Right cardiac atrium (tissue), 5 donors: ENCODE measurements around the gene NR2C2. TPM values are rescaled to one million over a fixed set of nuclear protein-coding genes. Genes with fewer than 3 reads are reported as not detected.

Experiments
- ATAC-seq, 2 donors: fragments of 200-7000 bp; cut with Tn5 transposase; one replicate each; pipeline versions ENCODE4 v1.8.0 to v1.9.1; 2020; ENCODE audit warnings: moderate library complexity in 2 of 2, mild to moderate bottlenecking in 1 of 2
- DNase-seq, 3 donors: peaks; one replicate each; pipeline ENCODE4 v3.0.0-alpha.2; 2020
- H3K27ac ChIP-seq: one replicate; pipeline ENCODE4 v1.5.1; 2013; ENCODE audit warnings: mild to moderate bottlenecking, low read length, control low read depth, moderate library complexity
- H3K27me3 ChIP-seq: one replicate; pipeline ENCODE4 v1.6.1; 2013; ENCODE audit not compliant: control insufficient read depth, insufficient read depth
- H3K4me1 ChIP-seq: one replicate; pipeline ENCODE4 v1.6.1; 2013; ENCODE audit warnings: low read length; ENCODE audit not compliant: control insufficient read depth, insufficient read depth
- H3K4me3 ChIP-seq: one replicate; pipeline ENCODE4 v1.5.1; 2013; ENCODE audit warnings: low read length, control low read depth
- H3K9me3 ChIP-seq: one replicate; pipeline ENCODE4 v1.6.1; 2013; ENCODE audit warnings: low read length; ENCODE audit not compliant: control insufficient read depth
- WGBS: extraction: QIAGEN DNeasy Blood & Tissue Kit; methylation state at CpG from one replicate; pipeline ENCODE4 v1.1.7; 2013; 5-methylcytosine and 5-hydroxymethylcytosine counted together
- intact Hi-C, 4 donors: fragments of 100-400 bp; cut with DNase I; formaldehyde crosslinking; loops; one replicate each; pipeline versions ENCODE4 v1.11.0 to v1.14.0; 2022 to 2023
- polyA plus RNA-seq: library from polyadenylated mRNA; stranded (reverse); fragments of 200-250 nt; gene quantifications from one replicate; pipeline ENCODE4 v1.2.3, GENCODE V29; 2013
- total RNA-seq, 4 donors: library from RNA; stranded (reverse); fragmentation: NEBNext Ultra II Directional; extraction: Animal tissue kit (Norgen Biotek cat#: 25700); gene quantifications; one replicate each; pipeline ENCODE4 v1.2.1, GENCODE V29; 2021
- donor health status: healthy with polysubstance abuse.
- donor health status: DM: no; HTN: yes; CAD: no.
- donor health status: DM: no; HTN: no; CAD: no.
- donor health status: DM: no; HTN: yes; CAD: no; lungs with severe emphysema.
- donor health status: DM: yes; HTN: yes; CAD: no.

The NR2C2 gene
- total and polyA plus RNA-seq, 5 donors: 8.3 to 36.0 (median 32.0) TPM

DNA sequence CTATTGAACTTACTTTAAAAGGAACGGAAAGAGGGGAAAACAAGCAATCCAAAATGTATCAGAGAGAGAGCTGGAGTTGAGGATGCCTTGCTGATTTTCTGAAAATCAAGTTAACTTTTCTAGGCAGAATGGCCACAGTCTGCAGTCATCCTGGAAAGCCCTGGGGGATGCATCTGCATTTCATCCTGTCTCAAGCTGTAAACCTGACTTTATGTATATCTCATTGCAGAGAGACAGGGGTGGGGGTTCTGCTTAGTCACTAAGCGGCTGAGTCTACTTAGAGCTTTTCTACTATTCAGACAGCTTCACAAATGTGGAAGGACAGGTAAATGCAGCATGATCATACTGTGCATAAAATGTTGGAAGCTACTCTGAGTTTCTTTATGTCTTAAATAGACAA is 76.3 kb downstream of the NR2C2 start:
- WGBS: 95% methylated on average over 2 of the region's 2 CpGs
- Histone ChIP-seq H3K27me3 (no peaks in the 10 kb centered on the region), H3K9me3 (no peaks in the 10 kb centered on the region), H3K27ac (no peak overlapping the region), H3K4me1 (no peaks in the 10 kb centered on the region), H3K4me3 (no peak overlapping the region)
- DNase-seq (no peak), ATAC-seq (no peak)
- intact Hi-C loops: no loop called here

DNA sequence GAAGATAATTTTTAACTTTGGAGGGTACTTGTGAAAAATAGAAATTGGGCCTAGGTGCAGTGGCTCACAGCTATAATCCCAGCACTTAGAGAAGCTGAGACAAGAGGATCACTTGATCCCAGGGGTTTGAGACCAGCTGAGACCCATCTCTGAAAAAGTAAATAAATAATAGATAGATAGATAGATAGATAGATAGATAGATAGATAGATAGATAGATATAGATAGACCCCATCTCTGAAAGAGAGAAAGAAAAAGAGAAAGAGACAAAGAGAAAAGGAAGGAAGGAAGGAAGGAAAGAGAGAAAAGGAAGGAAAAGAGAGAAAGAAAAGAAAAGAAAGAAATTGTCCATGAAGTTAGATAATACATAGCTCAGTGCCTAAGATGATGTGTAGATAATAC is 82.2 kb downstream of the NR2C2 start:
- no peaks in the 10 kb centered on the region for H3K9me3 ChIP-seq
- no peaks in the 10 kb centered on the region for H3K4me1 ChIP-seq
- intact Hi-C loops: no loop called here
- no peak overlapping the region for H3K27ac ChIP-seq
- H3K4me3 ChIP-seq: no peak overlapping the region
- DNase-seq (no peak), ATAC-seq (no peak)
- no peaks in the 10 kb centered on the region for H3K27me3 ChIP-seq

DNA sequence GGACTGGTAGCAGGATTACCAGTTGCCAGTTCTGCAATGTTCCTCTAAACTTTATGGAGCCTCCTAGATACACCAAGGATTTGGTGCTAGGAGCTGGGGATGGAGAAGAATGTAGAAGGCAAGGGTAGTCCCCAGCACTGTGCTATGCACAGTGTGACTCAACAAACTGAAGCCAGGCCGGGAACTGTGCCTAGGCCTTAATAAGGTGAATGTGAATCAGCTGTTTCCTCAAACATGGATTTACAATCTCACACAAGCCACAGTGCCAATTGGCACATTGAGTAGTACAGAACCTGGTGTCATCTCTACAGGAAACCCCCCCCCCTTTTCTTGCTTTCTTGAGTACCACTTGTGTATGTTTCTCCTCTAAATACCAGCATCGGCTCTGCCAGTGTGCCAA is 85.3 kb downstream of the NR2C2 start:
- no peaks in the 10 kb centered on the region for H3K27me3 ChIP-seq
- no peak for ATAC-seq
- intact Hi-C loops: no loop called here
- no peak for DNase-seq
- no peak overlapping the region for H3K4me3 ChIP-seq
- 86% methylated on average over 2 of the region's 2 CpGs for WGBS
- H3K9me3 ChIP-seq: no peaks in the 10 kb centered on the region
- no peak overlapping the region for H3K27ac ChIP-seq
- no peaks in the 10 kb centered on the region for H3K4me1 ChIP-seq

DNA sequence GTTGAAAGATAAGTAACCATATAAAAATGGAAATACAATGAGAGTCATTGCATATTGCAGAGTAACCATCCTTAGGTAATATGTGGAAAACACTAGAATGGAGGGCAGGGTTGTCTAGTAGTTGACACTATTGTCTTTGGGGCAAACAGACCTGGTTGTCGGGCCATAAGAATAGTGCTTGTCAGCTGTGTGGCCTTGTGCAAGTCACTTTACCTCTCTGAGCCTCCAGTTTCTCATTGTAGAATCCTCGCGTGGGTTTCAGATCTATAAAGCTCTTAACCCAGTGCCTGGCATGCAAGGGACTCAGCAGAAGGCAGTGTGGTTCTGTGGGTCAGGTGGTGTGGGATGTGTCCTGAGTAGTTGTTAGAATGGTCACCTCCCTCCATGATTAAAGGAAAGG is 85.7 kb downstream of the NR2C2 start:
- DNase-seq: no peak
- H3K27me3 ChIP-seq: no peaks in the 10 kb centered on the region
- no peak overlapping the region for H3K27ac ChIP-seq
- H3K9me3 ChIP-seq: no peaks in the 10 kb centered on the region
- ATAC-seq: no peak
- H3K4me1 ChIP-seq: no peaks in the 10 kb centered on the region
- H3K4me3 ChIP-seq: no peak overlapping the region
- intact Hi-C loops: no loop called here
- WGBS: 93% methylated on average over 3 of the region's 3 CpGs

DNA sequence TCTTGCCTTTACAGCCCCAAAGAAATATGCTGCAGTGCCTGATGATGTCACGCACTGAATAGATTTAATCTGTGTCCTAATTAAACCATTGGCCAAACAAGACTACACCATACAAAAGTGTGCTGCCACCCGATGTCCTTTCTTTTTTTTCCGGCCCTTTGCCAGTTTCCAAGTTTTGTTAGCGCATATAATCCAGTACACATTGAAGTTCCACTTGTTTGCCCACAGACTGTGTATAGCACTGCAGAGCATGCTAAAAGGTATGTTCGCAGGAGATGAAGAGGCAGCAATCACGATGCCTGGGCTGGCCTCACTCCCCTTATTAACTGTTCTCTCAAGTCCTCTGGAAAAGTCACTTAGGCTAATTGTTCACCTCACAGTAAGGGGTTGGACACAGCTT is 90.9 kb downstream of the NR2C2 start:
- 92% methylated on average over 6 of the region's 6 CpGs for WGBS
- intact Hi-C loops: no loop called here

DNA sequence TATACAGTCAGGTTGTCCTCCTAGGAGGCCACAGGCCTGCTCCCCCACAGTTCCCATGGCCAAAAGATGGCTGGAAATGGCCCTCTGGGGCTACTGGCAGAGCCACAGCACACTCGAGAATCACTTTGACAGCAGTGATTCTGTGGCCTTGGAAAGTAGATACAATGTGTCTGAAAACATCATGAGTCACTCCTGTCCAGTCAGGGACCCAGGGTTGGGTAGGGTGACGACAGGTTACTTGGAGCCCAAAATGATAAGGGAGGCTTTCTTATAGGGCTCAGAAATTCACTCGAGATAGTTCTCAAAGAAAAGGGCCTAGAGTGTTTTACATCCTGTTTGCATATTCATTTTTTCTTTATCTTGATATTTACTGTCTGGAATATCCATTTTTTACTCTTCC is 93.5 kb downstream of the NR2C2 start:
- ATAC-seq (peak; percentile 43 to 57), DNase-seq (no peak)
- H3K27me3 ChIP-seq: no peaks in the 10 kb centered on the region
- WGBS: 45% methylated on average over 3 of the region's 3 CpGs
- H3K9me3 ChIP-seq: no peaks in the 10 kb centered on the region
- H3K27ac ChIP-seq: no peak overlapping the region
- intact Hi-C loops: loop anchor here in 1 of 4 donors (10.0 kb wide), 1 partner anchor 96 kb away; the partner anchor contains the start of gene NR2C2
- peaks cover 4% of the 10 kb centered on the region for H3K4me1 ChIP-seq
- no peak overlapping the region for H3K4me3 ChIP-seq

More for the DNA sequence above, 90.9 kb downstream of the NR2C2 start:
- no peaks in the 10 kb centered on the region for H3K9me3 ChIP-seq
- peaks cover 4% of the 10 kb centered on the region for H3K4me1 ChIP-seq
- H3K27me3 ChIP-seq: no peaks in the 10 kb centered on the region
- H3K4me3 ChIP-seq: no peak overlapping the region
- ATAC-seq (no peak), DNase-seq (no peak)
- H3K27ac ChIP-seq: no peak overlapping the region

DNA sequence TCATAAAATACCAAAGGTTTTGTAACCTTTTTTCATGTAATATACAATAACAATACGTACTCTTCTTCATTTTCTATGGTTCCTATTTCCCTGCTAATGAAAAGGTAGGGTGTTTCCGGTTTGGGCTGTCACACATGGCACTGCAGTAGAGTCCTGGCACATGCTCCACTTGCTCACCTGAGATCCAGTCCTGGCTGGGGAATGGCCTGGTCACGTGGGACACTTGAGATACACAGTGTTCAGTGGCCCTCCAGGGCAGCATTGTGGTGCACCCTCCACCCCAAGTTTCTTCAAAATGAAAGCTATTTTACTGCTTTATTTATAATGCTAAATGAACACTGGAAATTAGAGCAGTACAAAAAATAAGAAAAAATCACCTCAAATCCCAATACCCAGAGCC is 94.6 kb downstream of the NR2C2 start:
- Histone ChIP-seq H3K27me3 (no peaks in the 10 kb centered on the region), H3K4me3 (no peak overlapping the region), H3K9me3 (no peaks in the 10 kb centered on the region), H3K4me1 (peaks cover 4% of the 10 kb centered on the region), H3K27ac (no peak overlapping the region)
- ATAC-seq (no peak), DNase-seq (no peak)
- 82% methylated on average over 3 of the region's 3 CpGs for WGBS
- intact Hi-C loops: loop anchor here in 1 of 4 donors (10.0 kb wide), 1 partner anchor 97 kb away; the partner anchor contains the start of gene NR2C2

DNA sequence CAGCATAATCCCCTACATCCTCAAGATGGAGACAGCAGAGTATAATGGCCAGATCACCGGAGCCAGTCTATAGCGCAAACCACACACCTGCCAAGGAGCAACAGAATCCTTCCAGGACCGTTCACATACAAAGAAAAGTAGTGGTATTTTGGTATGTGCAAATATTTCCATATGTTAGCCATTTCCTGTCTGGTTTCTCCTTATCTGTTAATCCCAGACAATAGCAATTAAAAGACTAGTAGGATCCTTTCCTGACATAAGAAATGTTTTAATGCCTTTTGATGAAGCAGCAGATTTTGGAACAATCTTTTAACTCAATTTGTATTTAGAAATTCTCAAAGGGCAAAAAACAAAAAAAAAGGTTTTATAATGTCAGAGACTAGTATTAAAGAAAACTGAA is 95.6 kb downstream of the NR2C2 start:
- intact Hi-C loops: loop anchor here in 1 of 4 donors (10.0 kb wide), 1 partner anchor 98 kb away; the partner anchor contains the start of gene NR2C2
- WGBS: 62% methylated on average over 3 of the region's 3 CpGs

DNA sequence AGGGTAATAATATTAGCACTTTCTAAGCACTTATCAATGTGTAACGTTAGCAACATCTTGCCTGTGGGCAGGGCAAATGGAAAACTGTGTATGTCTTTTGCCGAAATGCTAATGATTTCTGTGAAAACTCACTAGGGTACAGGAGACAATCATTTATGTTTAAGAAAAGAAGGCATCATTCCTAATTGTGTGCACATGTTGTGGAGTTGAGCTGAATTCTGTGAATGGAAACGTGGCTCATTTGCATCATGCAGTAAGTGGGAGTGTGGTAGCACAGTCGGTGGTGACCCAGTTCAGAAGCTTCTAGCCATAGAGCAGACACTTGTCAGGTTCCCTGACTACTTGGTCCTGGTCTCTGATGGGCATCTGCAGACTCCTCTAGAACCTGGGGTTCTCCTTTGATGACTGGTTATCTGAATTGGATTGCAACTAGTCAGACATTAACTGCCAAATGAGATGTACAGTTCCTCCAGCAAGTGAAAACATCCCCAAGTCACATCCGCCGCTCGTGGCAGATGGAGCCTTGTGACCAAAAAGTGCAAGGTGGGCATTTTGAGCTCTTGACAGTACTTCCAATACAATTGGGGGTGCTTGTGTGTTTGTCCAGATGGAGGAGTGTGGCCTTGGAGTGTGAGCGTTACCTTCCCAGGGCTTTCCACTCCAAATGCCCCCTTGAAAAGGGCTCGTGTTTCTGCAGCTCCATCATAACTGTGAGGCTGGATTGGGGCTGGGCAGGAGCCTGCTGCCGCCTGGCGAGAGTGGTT is 96.2 kb downstream of the NR2C2 start:
- 84% methylated on average over 11 of the region's 11 CpGs for WGBS
- H3K4me1 ChIP-seq: peaks cover 4% of the 10 kb centered on the region
- DNase-seq (no peak), ATAC-seq (no peak)
- H3K4me3 ChIP-seq: no peak overlapping the region
- intact Hi-C loops: loop anchor here in 1 of 4 donors (10.0 kb wide), 1 partner anchor 99 kb away; the partner anchor contains the start of gene NR2C2
- H3K27ac ChIP-seq: no peak overlapping the region
- H3K9me3 ChIP-seq: no peaks in the 10 kb centered on the region
- no peaks in the 10 kb centered on the region for H3K27me3 ChIP-seq

More for the DNA sequence above, 95.6 kb downstream of the NR2C2 start:
- H3K9me3 ChIP-seq: no peaks in the 10 kb centered on the region
- H3K27ac ChIP-seq: no peak overlapping the region
- no peak for DNase-seq
- H3K27me3 ChIP-seq: no peaks in the 10 kb centered on the region
- no peak overlapping the region for H3K4me3 ChIP-seq
- no peak for ATAC-seq
- peaks cover 4% of the 10 kb centered on the region for H3K4me1 ChIP-seq

DNA sequence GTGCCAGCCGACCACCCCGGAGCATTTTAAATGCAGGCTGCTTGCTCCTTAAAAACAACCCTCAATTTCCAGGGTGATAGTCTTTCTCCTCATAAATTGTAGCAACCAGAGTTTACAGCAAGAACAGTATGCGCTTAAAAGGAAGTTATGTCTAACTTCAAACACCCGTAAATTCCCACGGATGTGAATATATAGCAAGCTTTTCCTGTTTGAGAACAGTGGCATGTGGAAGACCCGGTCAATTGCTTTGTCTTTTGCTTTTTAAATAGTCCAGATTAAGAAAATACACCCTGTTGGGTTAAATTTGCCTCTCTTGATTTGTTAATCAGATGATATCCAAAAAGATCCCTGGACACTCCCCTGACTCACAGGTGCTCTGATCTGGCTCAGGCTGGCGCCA is 96.9 kb downstream of the NR2C2 start:
- WGBS: 79% methylated on average over 7 of the region's 7 CpGs
- Histone ChIP-seq H3K27me3 (no peaks in the 10 kb centered on the region), H3K4me3 (no peak overlapping the region), H3K27ac (no peak overlapping the region), H3K9me3 (no peaks in the 10 kb centered on the region), H3K4me1 (peaks cover 4% of the 10 kb centered on the region)
- intact Hi-C loops: loop anchor here in 1 of 4 donors (10.0 kb wide), 1 partner anchor 100 kb away; the partner anchor contains the start of gene NR2C2
- ATAC-seq (no peak), DNase-seq (no peak)

DNA sequence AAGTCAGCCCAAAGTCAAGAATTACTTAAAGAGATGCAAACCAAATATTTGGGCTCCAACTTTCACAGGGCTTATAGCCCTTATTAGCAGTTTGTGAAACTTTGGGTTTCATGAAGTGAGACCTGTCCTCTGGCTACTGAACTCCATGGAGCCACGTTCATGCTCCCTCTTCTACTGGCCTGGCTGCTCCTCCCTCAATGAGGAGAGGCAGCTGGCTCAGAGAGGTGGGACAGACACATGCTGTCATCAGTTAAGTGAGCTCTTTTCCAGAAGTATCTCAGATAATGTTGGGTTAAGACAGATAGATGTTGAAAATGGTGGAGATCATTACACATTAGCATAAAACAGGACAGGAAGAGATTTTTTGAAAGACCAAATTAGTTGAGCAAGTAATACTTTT is 98.3 kb downstream of the NR2C2 start:
- 46% methylated on average over 1 of the region's 1 CpG for WGBS
- DNase-seq: no peak
- no peaks in the 10 kb centered on the region for H3K4me1 ChIP-seq
- H3K27ac ChIP-seq: no peak overlapping the region
- intact Hi-C loops: loop anchor here in 1 of 4 donors (10.0 kb wide), 1 partner anchor 101 kb away; the partner anchor contains the start of gene NR2C2
- no peak overlapping the region for H3K4me3 ChIP-seq
- no peaks in the 10 kb centered on the region for H3K27me3 ChIP-seq
- peak; percentile 31 for ATAC-seq
- no peaks in the 10 kb centered on the region for H3K9me3 ChIP-seq
